Psoas muscle (tissue), 8 donors: ENCODE results near the gene UMAD1. TPM values are rescaled to one million over a fixed set of nuclear protein-coding genes. Genes with fewer than 3 reads are reported as not detected.

Experiments
- ATAC-seq, 4 donors: fragments of 200-7000 bp; cut with Tn5 transposase; one replicate each; pipeline ENCODE4 v1.9.1; 2020; ENCODE audit warnings: moderate library complexity in 3 of 4, mild to moderate bottlenecking in 2 of 4
- DNase-seq, 2 donors: peaks; one replicate each; pipeline ENCODE4 v3.0.0-alpha.2; 2020
- H3K27ac ChIP-seq: fragments of 200-600 bp; one replicate; pipeline ENCODE4 v1.8.0; 2022
- H3K27me3 ChIP-seq, 3 donors: fragments of 200-600 bp in 1 of 3; one replicate each; pipeline versions ENCODE4 v1.6.1 to v1.8.0; 2013 to 2022; ENCODE audit warnings: low read length in 2 of 3, mild to moderate bottlenecking in 2 of 3, moderate library complexity in 1 of 3; ENCODE audit not compliant: insufficient read depth in 3 of 3
- H3K36me3 ChIP-seq, 2 donors: fragments of 200-600 bp in 1 of 2; one replicate each; pipeline versions ENCODE4 v1.6.1 to v1.8.0; 2013 to 2022; ENCODE audit warnings: low read depth in 1 of 2, mild to moderate bottlenecking in 1 of 2, moderate library complexity in 1 of 2; ENCODE audit not compliant: insufficient read depth in 1 of 2
- H3K4me1 ChIP-seq: fragments of 200-600 bp; one replicate; pipeline ENCODE4 v1.8.0; 2022
- H3K4me3 ChIP-seq: fragments of 200-600 bp; one replicate; pipeline ENCODE4 v1.8.0; 2022; ENCODE audit warnings: mild to moderate bottlenecking
- H3K9me3 ChIP-seq: fragments of 200-600 bp; one replicate; pipeline ENCODE4 v1.8.0; 2022
- WGBS, 3 donors: extraction: QIAGEN DNeasy Blood & Tissue Kit; methylation state at CpG; one replicate each; pipeline versions ENCODE4 v1.1.6 to v1.1.7; 2013; 5-methylcytosine and 5-hydroxymethylcytosine counted together
- intact Hi-C, 2 donors: fragments of 100-400 bp; cut with DNase I; formaldehyde crosslinking; loops; one replicate each; pipeline versions ENCODE4 v1.11.0 to v1.14.2; 2022
- polyA plus RNA-seq, 3 donors: library from polyadenylated mRNA; stranded (reverse); fragments of 200-250 nt; gene quantifications; one replicate each; pipeline ENCODE4 v1.2.3, GENCODE V29; 2013
- total RNA-seq, 4 donors: library from RNA; stranded (reverse); fragmentation: NEBNext Ultra II Directional in 2 of 4; extraction: Animal tissue kit (Norgen Biotek cat#: 25700) in 2 of 4; gene quantifications; one replicate each; pipeline versions ENCODE4 v1.2.1 to v1.2.4, GENCODE V29; 2021 to 2023
- TF ChIP-seq, protein P1 (sequence below): fragments of 200-600 bp; IDR thresholded peaks from one replicate; pipeline ENCODE4 v1.8.0; 2022; ENCODE audit warnings: antibody characterized with exemption
- donor health status: healthy with polysubstance abuse.
- donor health status: DM: no; HTN: no; CAD: no; lungs with moderate emphysema.
- donor health status: Bipolar disorder and iron deficiency.
- donor health status: healthy.
- donor health status: DM: yes; HTN: yes; CAD: no.
- donor health status: DM: no; HTN: no; CAD: no.
- donor health status: DM: no; HTN: no; CAD: no.
- donor health status: DM: yes; HTN: yes; CAD: no.

Gene UMAD1
- total and polyA plus RNA-seq, 7 donors: 6.2 to 19.1 (median 12.3) TPM

DNA sequence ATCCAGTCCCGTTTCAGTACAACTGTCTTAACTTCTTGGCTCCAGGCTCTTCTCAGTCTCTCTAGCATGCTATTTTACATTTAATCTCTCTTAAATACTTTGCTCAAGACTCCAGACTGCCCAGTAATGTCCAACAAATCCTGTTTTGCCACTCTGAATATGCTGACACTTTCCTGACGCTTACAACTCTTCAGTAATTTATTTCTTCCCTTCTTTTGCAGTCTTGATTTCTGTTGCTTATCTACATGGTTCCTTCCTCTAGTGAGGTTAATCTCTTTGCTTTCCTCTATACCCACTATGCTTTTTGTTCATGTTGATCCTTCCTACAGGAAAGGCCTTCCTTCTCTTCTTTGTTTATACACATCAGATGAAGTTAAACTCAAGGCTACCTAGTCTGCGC is 23.7 kb downstream of the UMAD1 start:
- no peak for ATAC-seq
- Histone ChIP-seq H3K27me3 (no peaks in the 10 kb centered on the region), H3K9me3 (no peaks in the 10 kb centered on the region), H3K27ac (no peak overlapping the region), H3K4me1 (no peaks in the 10 kb centered on the region), H3K36me3 (no peaks in the 10 kb centered on the region), H3K4me3 (no peak overlapping the region)
- no peak for DNase-seq
- intact Hi-C loops: no loop called here
- TF ChIP-seq, protein P1, sequence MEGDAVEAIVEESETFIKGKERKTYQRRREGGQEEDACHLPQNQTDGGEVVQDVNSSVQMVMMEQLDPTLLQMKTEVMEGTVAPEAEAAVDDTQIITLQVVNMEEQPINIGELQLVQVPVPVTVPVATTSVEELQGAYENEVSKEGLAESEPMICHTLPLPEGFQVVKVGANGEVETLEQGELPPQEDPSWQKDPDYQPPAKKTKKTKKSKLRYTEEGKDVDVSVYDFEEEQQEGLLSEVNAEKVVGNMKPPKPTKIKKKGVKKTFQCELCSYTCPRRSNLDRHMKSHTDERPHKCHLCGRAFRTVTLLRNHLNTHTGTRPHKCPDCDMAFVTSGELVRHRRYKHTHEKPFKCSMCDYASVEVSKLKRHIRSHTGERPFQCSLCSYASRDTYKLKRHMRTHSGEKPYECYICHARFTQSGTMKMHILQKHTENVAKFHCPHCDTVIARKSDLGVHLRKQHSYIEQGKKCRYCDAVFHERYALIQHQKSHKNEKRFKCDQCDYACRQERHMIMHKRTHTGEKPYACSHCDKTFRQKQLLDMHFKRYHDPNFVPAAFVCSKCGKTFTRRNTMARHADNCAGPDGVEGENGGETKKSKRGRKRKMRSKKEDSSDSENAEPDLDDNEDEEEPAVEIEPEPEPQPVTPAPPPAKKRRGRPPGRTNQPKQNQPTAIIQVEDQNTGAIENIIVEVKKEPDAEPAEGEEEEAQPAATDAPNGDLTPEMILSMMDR: no peak
- 73 to 84% (median 75%) methylated on average over 3 of the region's 3 CpGs for WGBS, 3 donors

DNA sequence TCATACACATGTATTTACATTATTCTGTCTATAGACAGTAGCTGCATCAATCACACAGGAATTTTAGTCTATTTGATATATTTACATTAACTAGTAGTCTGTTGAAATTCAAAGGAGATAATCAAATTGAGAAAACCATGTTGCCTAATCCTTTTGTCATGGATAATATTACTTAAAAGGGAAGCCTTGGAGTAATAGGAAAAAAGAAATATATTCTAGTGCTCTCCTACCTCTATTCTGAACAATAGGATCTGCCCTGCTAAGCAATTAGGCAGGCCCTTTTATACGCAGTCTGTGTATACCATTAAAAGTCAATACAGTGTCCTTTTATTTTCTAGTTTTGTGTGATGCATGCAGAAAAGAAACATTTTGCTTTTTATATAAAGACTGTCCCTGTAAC is 24.5 kb downstream of the UMAD1 start:
- TF ChIP-seq, protein P1: no peak
- intact Hi-C loops: no loop called here
- ATAC-seq (no peak), DNase-seq (no peak)
- Histone ChIP-seq H3K4me3 (no peak overlapping the region), H3K27ac (no peak overlapping the region), H3K27me3 (no peaks in the 10 kb centered on the region), H3K4me1 (no peaks in the 10 kb centered on the region), H3K9me3 (no peaks in the 10 kb centered on the region), H3K36me3 (no peaks in the 10 kb centered on the region)
- 95 to 100% (median 98%) methylated on average over 1 of the region's 1 CpG for WGBS, 3 donors

DNA sequence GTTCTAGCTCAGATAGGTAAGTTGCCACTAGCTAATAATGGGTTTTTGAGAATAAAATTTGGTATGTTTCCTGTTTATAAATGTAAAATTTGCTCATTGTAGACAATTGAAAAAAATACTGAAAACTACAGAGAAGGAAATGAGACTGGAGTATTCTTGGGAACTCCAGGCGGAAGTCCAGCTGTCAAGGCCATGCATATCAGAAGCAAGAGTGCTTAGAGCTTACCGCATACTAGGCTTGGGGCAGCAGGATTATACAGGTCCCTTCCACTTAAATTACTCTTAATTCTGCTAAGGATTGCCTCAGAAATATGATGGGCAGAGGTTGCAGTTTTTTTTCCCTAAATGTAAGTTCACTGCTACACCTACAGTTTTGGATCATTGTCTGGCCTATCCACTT is 26.6 kb downstream of the UMAD1 start:
- H3K36me3 ChIP-seq: no peaks in the 10 kb centered on the region
- H3K9me3 ChIP-seq: no peaks in the 10 kb centered on the region
- ATAC-seq (no peak), DNase-seq (no peak)
- no peak overlapping the region for H3K4me3 ChIP-seq
- TF ChIP-seq, protein P1: no peak
- 95% methylated on average over 2 of the region's 2 CpGs for WGBS, 3 donors
- no peak overlapping the region for H3K27ac ChIP-seq
- intact Hi-C loops: no loop called here
- H3K4me1 ChIP-seq: no peaks in the 10 kb centered on the region
- H3K27me3 ChIP-seq: no peaks in the 10 kb centered on the region

DNA sequence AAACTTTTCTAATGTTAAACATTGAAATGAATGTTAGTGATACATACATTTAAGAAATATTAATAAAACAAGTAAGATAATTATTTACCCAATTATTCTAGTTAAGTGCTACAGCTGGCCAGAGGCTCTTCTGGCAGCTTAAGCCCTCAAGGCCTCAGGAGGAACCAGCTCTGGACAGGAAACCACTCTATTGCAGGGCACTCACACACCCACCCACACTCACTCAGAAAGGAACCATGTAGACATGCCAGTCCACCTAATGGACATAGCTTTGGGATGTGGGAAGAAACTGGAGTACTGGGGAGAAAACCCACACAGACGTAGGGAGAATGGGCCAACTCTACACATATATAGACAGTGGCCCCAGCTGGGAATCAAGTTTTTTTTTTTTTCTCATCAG is 28.2 kb downstream of the UMAD1 start:
- ATAC-seq: no peak
- TF ChIP-seq, protein P1: no peak
- WGBS, 3 donors: 92 to 95% (median 92%) methylated on average over 1 of the region's 1 CpG
- intact Hi-C loops: no loop called here
- no peak overlapping the region for H3K27ac ChIP-seq
- DNase-seq: no peak
- H3K36me3 ChIP-seq: no peaks in the 10 kb centered on the region
- H3K4me1 ChIP-seq: peaks cover 8% of the 10 kb centered on the region
- no peaks in the 10 kb centered on the region for H3K9me3 ChIP-seq
- H3K4me3 ChIP-seq: no peak overlapping the region
- H3K27me3 ChIP-seq: no peaks in the 10 kb centered on the region

DNA sequence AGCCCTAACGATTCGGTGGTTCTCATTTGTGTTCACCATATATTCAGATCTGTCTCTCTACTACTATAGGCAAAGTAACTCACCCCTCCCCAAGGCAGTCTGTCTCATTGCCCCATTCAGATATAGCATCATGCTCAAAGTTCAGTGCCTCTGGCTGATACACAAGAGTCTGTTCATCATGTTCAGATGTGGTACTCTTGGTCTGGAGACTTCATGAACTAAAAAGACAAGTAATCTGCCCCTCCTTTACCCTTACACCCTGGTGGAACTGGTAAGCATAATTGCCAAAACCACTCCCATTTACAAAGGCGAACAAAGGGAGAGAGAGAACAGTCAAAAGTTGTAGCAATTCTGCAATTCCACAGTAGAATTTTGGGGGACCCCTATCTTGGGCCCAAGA is 29.9 kb downstream of the UMAD1 start:
- TF ChIP-seq, protein P1: no peak
- ATAC-seq: no peak
- Histone ChIP-seq H3K9me3 (no peaks in the 10 kb centered on the region), H3K4me1 (peaks cover 9% of the 10 kb centered on the region), H3K27ac (no peak overlapping the region), H3K36me3 (peaks cover 0 to 5% of the 10 kb centered on the region in 2 donors), H3K4me3 (no peak overlapping the region), H3K27me3 (no peaks in the 10 kb centered on the region)
- intact Hi-C loops: no loop called here
- DNase-seq: no peak
- 95 to 99% (median 95%) methylated on average over 3 of the region's 3 CpGs for WGBS, 3 donors
